ENCODE data around the gene LOXL1. TPM values are rescaled to one million over a fixed set of nuclear protein-coding genes. Genes with fewer than 3 reads are reported as not detected.

LOXL1 gene
- polyA plus RNA-seq, 1 of the 3 experiments (the other 2 are of a cell fraction), result 50.3 TPM

DNA sequence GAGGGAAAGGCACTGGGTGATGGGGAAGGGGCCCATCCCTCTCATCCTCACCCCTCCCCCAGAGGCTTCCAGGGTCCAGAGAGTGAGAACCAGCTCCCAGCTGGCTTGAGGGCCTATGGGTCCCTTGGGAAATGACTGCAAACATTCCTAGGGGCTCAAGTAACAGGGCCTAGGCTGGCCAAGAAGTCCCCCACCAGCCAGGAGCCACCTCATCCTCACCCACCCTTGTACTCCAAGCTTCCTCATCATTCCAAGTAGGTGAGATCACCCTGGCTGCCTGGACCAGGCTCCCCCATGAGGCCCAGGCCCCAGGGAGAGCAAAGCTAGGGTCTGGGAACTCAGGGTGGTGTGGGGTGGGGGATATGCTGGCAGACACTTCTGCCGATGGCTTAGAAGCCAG is 14.8 kb downstream of the LOXL1 start (continued):
- TF ChIP-seq, protein P1, sequence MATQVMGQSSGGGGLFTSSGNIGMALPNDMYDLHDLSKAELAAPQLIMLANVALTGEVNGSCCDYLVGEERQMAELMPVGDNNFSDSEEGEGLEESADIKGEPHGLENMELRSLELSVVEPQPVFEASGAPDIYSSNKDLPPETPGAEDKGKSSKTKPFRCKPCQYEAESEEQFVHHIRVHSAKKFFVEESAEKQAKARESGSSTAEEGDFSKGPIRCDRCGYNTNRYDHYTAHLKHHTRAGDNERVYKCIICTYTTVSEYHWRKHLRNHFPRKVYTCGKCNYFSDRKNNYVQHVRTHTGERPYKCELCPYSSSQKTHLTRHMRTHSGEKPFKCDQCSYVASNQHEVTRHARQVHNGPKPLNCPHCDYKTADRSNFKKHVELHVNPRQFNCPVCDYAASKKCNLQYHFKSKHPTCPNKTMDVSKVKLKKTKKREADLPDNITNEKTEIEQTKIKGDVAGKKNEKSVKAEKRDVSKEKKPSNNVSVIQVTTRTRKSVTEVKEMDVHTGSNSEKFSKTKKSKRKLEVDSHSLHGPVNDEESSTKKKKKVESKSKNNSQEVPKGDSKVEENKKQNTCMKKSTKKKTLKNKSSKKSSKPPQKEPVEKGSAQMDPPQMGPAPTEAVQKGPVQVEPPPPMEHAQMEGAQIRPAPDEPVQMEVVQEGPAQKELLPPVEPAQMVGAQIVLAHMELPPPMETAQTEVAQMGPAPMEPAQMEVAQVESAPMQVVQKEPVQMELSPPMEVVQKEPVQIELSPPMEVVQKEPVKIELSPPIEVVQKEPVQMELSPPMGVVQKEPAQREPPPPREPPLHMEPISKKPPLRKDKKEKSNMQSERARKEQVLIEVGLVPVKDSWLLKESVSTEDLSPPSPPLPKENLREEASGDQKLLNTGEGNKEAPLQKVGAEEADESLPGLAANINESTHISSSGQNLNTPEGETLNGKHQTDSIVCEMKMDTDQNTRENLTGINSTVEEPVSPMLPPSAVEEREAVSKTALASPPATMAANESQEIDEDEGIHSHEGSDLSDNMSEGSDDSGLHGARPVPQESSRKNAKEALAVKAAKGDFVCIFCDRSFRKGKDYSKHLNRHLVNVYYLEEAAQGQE (IDR thresholded peaks at IDR 0.05; ENCODE audit: low read depth, low read length), result no peak
- TF ChIP-seq FOSL2 (IDR thresholded peaks at IDR 0.05; ENCODE audit: borderline replicate concordance, low read depth) (peak; percentile 67), RAD21 (IDR thresholded peaks at IDR 0.05; ENCODE audit: low read length) (no peak), NFIC (IDR thresholded peaks at IDR 0.05; ENCODE audit: borderline replicate concordance) (peak; percentile 77), ELF1 (IDR thresholded peaks at IDR 0.05) (no peak), TAF1 (IDR thresholded peaks at IDR 0.05; ENCODE audit: borderline replicate concordance, low read depth, low read length) (0 out of 2 replicates have a peak, but pooled peaks have one; percentile 16), FOXM1 (IDR thresholded peaks at IDR 0.05; ENCODE audit: low read depth) (no peak), RXRA (IDR thresholded peaks at IDR 0.05; ENCODE audit: borderline replicate concordance, low read depth) (no peak; the same call in 1 of the 2 replicates), EZH2phosphoT487 (IDR thresholded peaks at IDR 0.05; ENCODE audit: borderline replicate concordance, low read depth) (no peak), TCF12 (IDR thresholded peaks at IDR 0.05) (peak; percentile 80), CHD2 (IDR thresholded peaks at IDR 0.05; ENCODE audit: low read length, partially characterized antibody) (no peak), FOXJ3 (CRISPR knock-in tag; IDR thresholded peaks at IDR 0.05) (no peak), EP300 (IDR thresholded peaks at IDR 0.05; ENCODE audit: borderline replicate concordance in 1 of 2, low read depth in 1 of 2, low read length in 1 of 2) (peak in 1 of 2 experiments; percentile 86; a peak in 2 of 4 replicates), RCOR1 (IDR thresholded peaks at IDR 0.05; ENCODE audit: low read length) (no peak)
- TF ChIP-seq, protein P2, sequence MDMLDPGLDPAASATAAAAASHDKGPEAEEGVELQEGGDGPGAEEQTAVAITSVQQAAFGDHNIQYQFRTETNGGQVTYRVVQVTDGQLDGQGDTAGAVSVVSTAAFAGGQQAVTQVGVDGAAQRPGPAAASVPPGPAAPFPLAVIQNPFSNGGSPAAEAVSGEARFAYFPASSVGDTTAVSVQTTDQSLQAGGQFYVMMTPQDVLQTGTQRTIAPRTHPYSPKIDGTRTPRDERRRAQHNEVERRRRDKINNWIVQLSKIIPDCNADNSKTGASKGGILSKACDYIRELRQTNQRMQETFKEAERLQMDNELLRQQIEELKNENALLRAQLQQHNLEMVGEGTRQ (IDR thresholded peaks at IDR 0.05; ENCODE audit: borderline replicate concordance, low read depth, low read length), result no peak

DNA sequence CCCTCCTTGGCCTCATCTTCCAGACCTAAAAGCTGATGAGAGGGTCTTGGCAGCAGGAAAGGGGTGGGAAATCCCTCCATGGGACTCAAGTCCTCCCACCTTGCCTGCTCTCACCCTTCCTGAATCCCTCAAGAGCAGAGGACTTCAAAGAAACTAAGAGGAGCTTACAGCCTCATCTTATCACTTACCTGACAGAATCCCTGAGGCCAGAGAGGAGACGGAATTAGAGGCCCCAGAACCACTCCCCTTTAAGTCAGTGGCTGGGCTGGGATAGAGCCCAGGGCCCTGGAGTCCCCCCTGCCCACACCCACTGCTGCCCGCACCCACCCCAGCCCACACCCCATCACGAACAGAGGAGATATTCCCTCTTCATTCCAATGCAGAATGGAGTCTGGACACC is 15.2 kb downstream of the LOXL1 start:
- Histone ChIP-seq H3K9me3 (no peaks in the 10 kb centered on the region), H3K27me3 (ENCODE audit: insufficient read depth) (no peaks in the 10 kb centered on the region), H4K20me1 (ENCODE audit: insufficient read depth) (no peaks in the 10 kb centered on the region), H3K4me2 (peak overlapping the region; percentile 60; the same call in 1 of the 2 replicates), H3K36me3 (replicated peaks in 1 of 2; ENCODE audit: control insufficient read depth in 1 of 2, insufficient read depth in 2 of 2, low read length in 1 of 2) (no peaks in the 10 kb centered on the region), H3K27ac (ENCODE audit: low read depth in 2 of 2, low read length in 1 of 2) (peak overlapping the region; percentile 85 to 91), H3K9ac (peak overlapping the region; percentile 71), H3K4me1 (ENCODE audit: control insufficient read depth in 1 of 2, insufficient read depth in 2 of 2, low read depth in 1 of 2, low read length in 1 of 2) (peaks cover 43 to 86% of the 10 kb centered on the region in 2 experiments), H2AFZ (ENCODE audit: low read depth) (no peak overlapping the region), H3F3A (replicated peaks; ENCODE audit: insufficient read depth) (peaks cover 23% of the 10 kb centered on the region), H3K4me3 (ENCODE audit: low read depth in 2 of 2, low read length in 1 of 2) (no peak overlapping the region), H3K79me2 (ENCODE audit: insufficient read depth) (peaks cover 11% of the 10 kb centered on the region; the same call in 1 of the 2 replicates), H3K9me2 (no peaks in the 10 kb centered on the region)
- CTCF ChIA-PET, result interaction anchor here (0.8 to 3.2 kb wide), 6 partner anchors 14 to 108 kb away, joined by 3 to 8 read pairs (median 3); no protein-coding TSS in a partner anchor
- POLR2A ChIA-PET, result interaction anchor here (0.6 kb wide), 1 partner anchor 699 kb away, joined by 4 read pairs; no protein-coding TSS in a partner anchor
- DNase-seq, result no peak
- WGBS (ENCODE audit: low lambda C conversion rate), result 57% methylated on average over 1 of the region's 3 CpGs
- TF ChIP-seq MXI1 (IDR thresholded peaks at IDR 0.05; ENCODE audit: low read depth, low read length) (no peak), SMC3 (IDR thresholded peaks at IDR 0.05; ENCODE audit: low read depth, low read length) (no peak), TCF12 (IDR thresholded peaks at IDR 0.05) (no peak), FOXJ3 (CRISPR knock-in tag; IDR thresholded peaks at IDR 0.05) (no peak), EZH2phosphoT487 (IDR thresholded peaks at IDR 0.05; ENCODE audit: borderline replicate concordance, low read depth) (no peak), ELF1 (IDR thresholded peaks at IDR 0.05) (no peak), TAF1 (IDR thresholded peaks at IDR 0.05; ENCODE audit: borderline replicate concordance, low read depth, low read length) (no peak), YY1 (IDR thresholded peaks at IDR 0.05; ENCODE audit: low read depth) (no peak), NRF1 (IDR thresholded peaks at IDR 0.05; ENCODE audit: low read depth, low read length) (no peak), RCOR1 (IDR thresholded peaks at IDR 0.05; ENCODE audit: low read length) (no peak)
- TF ChIP-seq, protein P3, sequence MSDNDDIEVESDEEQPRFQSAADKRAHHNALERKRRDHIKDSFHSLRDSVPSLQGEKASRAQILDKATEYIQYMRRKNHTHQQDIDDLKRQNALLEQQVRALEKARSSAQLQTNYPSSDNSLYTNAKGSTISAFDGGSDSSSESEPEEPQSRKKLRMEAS (IDR thresholded peaks at IDR 0.05; ENCODE audit: low read depth), result no peak
- TF ChIP-seq, protein P1 (IDR thresholded peaks at IDR 0.05; ENCODE audit: low read depth, low read length), result no peak
- TF ChIP-seq, protein P4, sequence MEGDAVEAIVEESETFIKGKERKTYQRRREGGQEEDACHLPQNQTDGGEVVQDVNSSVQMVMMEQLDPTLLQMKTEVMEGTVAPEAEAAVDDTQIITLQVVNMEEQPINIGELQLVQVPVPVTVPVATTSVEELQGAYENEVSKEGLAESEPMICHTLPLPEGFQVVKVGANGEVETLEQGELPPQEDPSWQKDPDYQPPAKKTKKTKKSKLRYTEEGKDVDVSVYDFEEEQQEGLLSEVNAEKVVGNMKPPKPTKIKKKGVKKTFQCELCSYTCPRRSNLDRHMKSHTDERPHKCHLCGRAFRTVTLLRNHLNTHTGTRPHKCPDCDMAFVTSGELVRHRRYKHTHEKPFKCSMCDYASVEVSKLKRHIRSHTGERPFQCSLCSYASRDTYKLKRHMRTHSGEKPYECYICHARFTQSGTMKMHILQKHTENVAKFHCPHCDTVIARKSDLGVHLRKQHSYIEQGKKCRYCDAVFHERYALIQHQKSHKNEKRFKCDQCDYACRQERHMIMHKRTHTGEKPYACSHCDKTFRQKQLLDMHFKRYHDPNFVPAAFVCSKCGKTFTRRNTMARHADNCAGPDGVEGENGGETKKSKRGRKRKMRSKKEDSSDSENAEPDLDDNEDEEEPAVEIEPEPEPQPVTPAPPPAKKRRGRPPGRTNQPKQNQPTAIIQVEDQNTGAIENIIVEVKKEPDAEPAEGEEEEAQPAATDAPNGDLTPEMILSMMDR (IDR thresholded peaks at IDR 0.05), result no peak
